Panc1 (cell line): ENCODE results near the gene MOB4.

Experiments used
- POLR2AphosphoS5 ChIP-seq: IDR thresholded peaks from 2 replicates; pipeline ENCODE4 v1.6.1; 2012; ENCODE audit warnings: mild to moderate bottlenecking, low read depth, low read length, moderate library complexity
- SIN3A ChIP-seq: IDR thresholded peaks from 2 replicates; pipeline ENCODE4 v1.6.1; 2012; ENCODE audit warnings: low read depth, mild to moderate bottlenecking, low read length, moderate library complexity, borderline replicate concordance; ENCODE audit not compliant: insufficient read depth
- TF ChIP-seq, protein P1 (sequence below): fragments of 450-650 bp; IDR thresholded peaks from 2 replicates; pipeline ENCODE4 v1.5.1; 2017; ENCODE audit warnings: mild to moderate bottlenecking
- TF ChIP-seq, protein P2 (sequence below), 2 experiments: IDR thresholded peaks; 2 replicates each; pipeline ENCODE4 v1.6.1; 2011 to 2012; ENCODE audit warnings: low read depth in 2 of 2, control low read depth in 1 of 2, low read length in 1 of 2, mild to moderate bottlenecking in 1 of 2, moderate library complexity in 1 of 2; ENCODE audit not compliant: insufficient read depth in 1 of 2

DNA sequence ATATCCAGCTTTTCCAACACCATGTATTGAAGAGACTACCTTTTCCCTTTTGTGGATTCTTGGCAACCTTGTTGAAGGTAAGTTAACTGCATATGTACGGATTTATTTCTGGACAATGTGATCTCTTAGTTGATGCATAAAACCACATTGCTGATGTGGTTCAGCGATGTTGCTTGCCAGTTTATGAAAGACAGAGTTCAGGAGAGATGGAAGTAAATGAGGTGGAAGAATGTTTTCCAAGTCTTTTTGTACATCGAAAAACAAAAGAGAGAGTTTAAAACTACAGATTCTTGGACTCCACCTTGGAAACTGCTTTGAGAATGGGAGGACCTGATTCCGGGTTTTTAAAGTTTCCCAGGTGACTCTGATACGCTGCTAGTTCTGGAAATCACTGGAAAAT is 43.8 kb downstream of the MOB4 start:
- TF ChIP-seq, protein P1, sequence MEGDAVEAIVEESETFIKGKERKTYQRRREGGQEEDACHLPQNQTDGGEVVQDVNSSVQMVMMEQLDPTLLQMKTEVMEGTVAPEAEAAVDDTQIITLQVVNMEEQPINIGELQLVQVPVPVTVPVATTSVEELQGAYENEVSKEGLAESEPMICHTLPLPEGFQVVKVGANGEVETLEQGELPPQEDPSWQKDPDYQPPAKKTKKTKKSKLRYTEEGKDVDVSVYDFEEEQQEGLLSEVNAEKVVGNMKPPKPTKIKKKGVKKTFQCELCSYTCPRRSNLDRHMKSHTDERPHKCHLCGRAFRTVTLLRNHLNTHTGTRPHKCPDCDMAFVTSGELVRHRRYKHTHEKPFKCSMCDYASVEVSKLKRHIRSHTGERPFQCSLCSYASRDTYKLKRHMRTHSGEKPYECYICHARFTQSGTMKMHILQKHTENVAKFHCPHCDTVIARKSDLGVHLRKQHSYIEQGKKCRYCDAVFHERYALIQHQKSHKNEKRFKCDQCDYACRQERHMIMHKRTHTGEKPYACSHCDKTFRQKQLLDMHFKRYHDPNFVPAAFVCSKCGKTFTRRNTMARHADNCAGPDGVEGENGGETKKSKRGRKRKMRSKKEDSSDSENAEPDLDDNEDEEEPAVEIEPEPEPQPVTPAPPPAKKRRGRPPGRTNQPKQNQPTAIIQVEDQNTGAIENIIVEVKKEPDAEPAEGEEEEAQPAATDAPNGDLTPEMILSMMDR, result no peak
- TF ChIP-seq POLR2AphosphoS5 (no peak), SIN3A (no peak)
- TF ChIP-seq, protein P2, sequence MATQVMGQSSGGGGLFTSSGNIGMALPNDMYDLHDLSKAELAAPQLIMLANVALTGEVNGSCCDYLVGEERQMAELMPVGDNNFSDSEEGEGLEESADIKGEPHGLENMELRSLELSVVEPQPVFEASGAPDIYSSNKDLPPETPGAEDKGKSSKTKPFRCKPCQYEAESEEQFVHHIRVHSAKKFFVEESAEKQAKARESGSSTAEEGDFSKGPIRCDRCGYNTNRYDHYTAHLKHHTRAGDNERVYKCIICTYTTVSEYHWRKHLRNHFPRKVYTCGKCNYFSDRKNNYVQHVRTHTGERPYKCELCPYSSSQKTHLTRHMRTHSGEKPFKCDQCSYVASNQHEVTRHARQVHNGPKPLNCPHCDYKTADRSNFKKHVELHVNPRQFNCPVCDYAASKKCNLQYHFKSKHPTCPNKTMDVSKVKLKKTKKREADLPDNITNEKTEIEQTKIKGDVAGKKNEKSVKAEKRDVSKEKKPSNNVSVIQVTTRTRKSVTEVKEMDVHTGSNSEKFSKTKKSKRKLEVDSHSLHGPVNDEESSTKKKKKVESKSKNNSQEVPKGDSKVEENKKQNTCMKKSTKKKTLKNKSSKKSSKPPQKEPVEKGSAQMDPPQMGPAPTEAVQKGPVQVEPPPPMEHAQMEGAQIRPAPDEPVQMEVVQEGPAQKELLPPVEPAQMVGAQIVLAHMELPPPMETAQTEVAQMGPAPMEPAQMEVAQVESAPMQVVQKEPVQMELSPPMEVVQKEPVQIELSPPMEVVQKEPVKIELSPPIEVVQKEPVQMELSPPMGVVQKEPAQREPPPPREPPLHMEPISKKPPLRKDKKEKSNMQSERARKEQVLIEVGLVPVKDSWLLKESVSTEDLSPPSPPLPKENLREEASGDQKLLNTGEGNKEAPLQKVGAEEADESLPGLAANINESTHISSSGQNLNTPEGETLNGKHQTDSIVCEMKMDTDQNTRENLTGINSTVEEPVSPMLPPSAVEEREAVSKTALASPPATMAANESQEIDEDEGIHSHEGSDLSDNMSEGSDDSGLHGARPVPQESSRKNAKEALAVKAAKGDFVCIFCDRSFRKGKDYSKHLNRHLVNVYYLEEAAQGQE (IDR thresholded peaks at IDR 0.05; ENCODE audit: insufficient read depth in 1 of 2, low read depth in 2 of 2, low read length in 1 of 2), result no peak
